ENCODE results near the gene MACF1. TPM values are rescaled to one million over a fixed set of nuclear protein-coding genes. Genes with fewer than 3 reads are reported as not detected.
"Not testable (repeated sequence)": the region's sequence is repeated elsewhere in the genome, so short reads cannot be mapped to it uniquely, and the experiment has no call there.

MACF1 gene
- polyA plus RNA-seq, 4 donors, result 208 to 264 (median 240) TPM

DNA sequence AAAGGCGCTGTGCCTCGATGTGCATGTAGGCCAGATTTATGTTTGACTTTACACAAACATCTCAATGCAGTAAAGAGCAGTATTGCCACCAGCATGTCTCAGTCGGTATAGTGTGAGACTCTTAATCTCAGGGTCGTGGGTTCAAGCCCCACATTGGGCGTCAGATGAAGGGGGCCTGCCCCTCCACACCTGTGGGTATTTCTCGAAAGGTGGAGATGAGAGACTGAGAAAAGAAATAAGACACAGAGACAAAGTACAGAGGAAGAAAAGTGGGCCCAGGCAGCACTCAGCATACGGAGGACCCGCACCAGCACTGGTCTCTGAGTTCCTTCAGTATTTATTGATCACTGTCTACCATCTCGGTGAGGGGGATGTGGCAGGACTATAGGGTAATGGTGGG, 299.9 kb downstream of the MACF1 start:
- DNase-seq (ENCODE audit: low read depth in 4 of 4, low spot score in 3 of 4), result not testable (repeated sequence)

GRCh38 chr1:39505289-39505688, 300.8 kb downstream of the MACF1 start:
- DNase-seq (ENCODE audit: low read depth in 4 of 4, low spot score in 3 of 4), result no peak

- DNase-seq (ENCODE audit: low read depth in 4 of 4, low spot score in 3 of 4), result no peak
Observed at GRCh38 chr1:39507230-39507928, 302.9 kb downstream of the MACF1 start.

- DNase-seq (ENCODE audit: low read depth in 4 of 4, low spot score in 3 of 4), result no peak
Observed at GRCh38 chr1:39508266-39508665, 303.8 kb downstream of the MACF1 start.

- DNase-seq (ENCODE audit: low read depth in 4 of 4, low spot score in 3 of 4), result no peak
Observed at GRCh38 chr1:39508857-39509305, 304.4 kb downstream of the MACF1 start.

DNA sequence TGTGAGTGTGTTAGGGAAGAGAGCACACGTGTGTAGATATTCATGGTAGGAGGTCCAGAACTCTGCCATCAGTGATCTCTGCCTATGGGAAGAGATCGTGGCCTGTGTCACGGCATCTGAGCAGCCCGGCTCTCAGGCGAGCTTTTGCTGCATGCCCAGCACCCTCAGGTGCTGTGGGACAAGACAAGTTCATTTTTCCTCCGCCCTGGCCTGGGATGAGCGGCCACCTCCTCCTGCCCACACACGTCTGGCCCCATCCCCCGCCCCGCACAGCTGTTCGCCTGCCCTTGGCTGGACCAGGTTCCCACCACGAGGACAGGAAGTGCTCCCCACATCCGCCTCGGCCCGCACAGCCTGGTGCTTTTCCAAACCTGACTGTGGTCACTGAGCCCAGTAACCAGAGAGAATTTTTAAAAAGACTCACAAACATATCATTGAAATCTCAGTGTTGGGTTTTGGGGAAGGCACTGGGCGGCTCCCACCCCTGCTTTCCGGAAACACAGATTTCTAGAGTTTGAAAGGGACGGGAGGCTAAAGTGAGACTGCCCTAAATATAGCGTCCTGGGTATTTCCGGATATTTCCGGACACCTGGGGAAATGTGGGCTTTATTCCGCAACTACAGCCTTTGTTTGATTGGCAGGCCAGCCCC, 305.0 kb downstream of the MACF1 start:
- DNase-seq (ENCODE audit: low read depth in 4 of 4, low spot score in 3 of 4), result no peak

GRCh38 chr1:39510570-39511186, 306.2 kb downstream of the MACF1 start:
- not testable (repeated sequence) for DNase-seq (ENCODE audit: low read depth in 4 of 4, low spot score in 3 of 4)

GRCh38 chr1:39511477-39511876, 307.0 kb downstream of the MACF1 start:
- not testable (repeated sequence) for DNase-seq (ENCODE audit: low read depth in 4 of 4, low spot score in 3 of 4)

GRCh38 chr1:39512234-39512847, 307.8 kb downstream of the MACF1 start:
- not testable (repeated sequence) for DNase-seq (ENCODE audit: low read depth in 4 of 4, low spot score in 3 of 4)

GRCh38 chr1:39514710-39515124, 310.2 kb downstream of the MACF1 start:
- DNase-seq (ENCODE audit: low read depth in 4 of 4, low spot score in 3 of 4), result not testable (repeated sequence)

DNA sequence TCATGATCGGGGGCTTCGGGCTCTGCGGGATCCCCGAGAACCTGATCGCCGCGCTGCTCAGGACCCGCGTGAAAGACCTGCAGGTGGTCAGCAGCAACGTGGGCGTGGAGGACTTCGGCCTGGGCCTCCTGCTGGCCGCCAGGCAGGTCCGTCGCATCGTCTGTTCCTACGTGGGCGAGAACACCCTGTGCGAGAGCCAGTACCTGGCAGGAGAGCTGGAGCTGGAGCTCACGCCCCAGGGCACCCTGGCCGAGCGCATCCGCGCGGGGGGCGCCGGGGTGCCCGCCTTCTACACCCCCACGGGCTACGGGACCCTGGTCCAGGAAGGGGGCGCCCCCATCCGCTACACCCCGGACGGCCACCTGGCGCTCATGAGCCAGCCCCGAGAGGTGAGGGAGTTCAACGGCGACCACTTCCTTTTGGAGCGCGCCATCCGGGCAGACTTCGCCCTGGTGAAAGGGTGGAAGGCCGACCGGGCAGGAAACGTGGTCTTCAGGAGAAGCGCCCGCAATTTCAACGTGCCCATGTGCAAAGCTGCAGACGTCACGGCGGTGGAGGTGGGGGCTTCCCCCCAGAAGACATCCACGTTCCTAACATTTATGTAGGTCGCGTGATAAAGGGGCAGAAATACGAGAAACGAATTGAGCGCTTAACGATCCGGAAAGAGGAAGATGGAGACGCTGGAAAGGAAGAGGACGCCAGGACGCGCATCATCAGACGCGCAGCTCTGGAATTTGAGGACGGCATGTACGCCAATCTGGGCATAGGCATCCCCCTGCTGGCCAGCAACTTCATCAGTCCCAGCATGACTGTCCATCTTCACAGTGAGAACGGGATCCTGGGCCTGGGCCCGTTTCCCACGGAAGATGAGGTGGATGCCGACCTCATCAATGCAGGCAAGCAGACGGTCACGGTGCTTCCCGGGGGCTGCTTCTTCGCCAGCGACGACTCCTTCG, 310.9 kb downstream of the MACF1 start:
- not testable (repeated sequence) for DNase-seq (ENCODE audit: low read depth in 4 of 4, low spot score in 3 of 4)

- not testable (repeated sequence) for DNase-seq (ENCODE audit: low read depth in 4 of 4, low spot score in 3 of 4)
Observed at GRCh38 chr1:39516841-39517240, 312.3 kb downstream of the MACF1 start.

- DNase-seq (ENCODE audit: low read depth in 4 of 4, low spot score in 3 of 4), result not testable (repeated sequence)
Observed at GRCh38 chr1:39517936-39518335, 313.4 kb downstream of the MACF1 start.

- not testable (repeated sequence) for DNase-seq (ENCODE audit: low read depth in 4 of 4, low spot score in 3 of 4)
Observed at GRCh38 chr1:39519376-39519775, 314.9 kb downstream of the MACF1 start.

DNA sequence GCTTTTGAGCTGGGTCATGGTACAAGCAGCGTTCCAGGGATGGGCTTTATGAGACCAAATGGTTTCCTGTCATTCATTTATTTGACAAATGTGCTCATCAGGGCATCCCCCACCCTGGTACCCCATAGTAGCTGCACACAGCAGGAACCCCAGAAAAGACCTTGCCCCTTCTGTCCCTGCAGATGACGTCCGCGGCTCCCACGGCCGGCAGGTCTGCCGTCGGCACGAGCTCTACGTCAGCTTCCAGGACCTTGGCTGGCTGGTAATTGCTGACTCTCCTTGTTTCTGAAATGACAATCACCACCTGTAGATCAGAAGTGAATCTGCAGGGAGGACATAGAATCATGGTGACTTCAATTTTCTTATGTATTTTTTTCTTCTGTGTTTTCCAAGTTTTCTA, 317.7 kb downstream of the MACF1 start:
- not testable (repeated sequence) for DNase-seq (ENCODE audit: low read depth in 4 of 4, low spot score in 3 of 4)

DNA sequence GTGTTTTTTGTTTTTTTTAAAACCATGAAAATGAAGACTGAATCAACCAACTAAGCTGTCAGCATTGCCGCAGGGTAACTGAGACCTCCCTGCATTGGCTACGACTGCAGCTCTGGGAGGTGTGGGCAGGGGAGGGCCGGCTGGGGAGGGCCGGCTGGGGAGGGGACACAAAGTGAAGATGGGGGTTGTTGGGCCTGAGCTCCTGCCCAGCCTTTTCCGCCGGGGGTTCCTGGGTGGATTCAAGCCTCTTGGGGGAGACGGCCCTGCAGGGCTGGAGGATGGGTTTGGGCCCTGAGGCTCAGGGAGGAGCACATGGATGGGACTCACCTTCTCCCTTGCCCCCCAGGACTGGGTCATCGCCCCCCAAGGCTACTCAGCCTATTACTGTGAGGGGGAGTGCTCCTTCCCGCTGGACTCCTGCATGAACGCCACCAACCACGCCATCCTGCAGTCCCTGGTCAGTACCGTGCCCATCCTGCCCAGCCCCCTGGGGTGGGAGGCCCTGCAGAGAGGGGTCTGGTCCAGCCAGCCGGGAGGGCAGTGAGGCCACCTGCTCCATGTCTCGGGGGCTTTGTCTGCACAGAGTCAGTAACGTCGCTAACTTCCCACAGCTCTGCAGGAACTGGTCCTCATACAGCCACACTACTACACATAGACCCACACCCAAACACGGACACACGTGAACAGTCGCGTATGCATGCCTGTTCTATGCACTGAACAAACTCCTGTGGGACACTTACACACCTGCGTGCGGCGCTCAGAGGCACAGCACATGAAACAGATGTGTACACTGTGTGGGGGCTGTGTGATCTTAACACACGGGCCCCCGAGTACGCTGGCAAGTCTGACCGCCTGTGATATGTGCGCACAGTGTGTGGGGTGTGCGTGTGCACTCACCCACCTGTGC, 318.4 kb downstream of the MACF1 start:
- no peak for DNase-seq (ENCODE audit: low read depth in 4 of 4, low spot score in 3 of 4)

DNA sequence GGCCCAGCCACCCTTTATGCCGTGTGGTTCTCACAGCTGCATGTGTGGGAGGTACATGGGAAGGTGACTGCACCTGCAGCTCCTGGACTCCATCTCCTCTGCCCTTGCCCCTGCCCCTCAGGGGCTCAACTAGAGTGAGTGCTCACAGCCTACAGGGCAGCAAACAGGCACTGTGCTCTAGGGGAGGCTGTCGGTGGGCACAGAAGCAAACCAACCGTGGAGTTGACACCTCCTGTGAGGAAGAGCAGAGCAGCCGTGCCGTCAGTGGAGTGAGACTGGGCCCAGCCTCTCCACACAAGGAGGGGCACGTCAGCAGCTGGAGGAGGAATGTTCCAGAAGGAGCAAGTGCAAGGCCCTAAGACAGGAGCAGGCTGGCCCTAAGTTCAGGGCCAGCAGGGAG, 319.7 kb downstream of the MACF1 start:
- DNase-seq (ENCODE audit: low read depth in 4 of 4, low spot score in 3 of 4), result no peak

GRCh38 chr1:39524591-39525365, 320.3 kb downstream of the MACF1 start:
- no peak for DNase-seq (ENCODE audit: low read depth in 4 of 4, low spot score in 3 of 4)

Measured in right renal pelvis (tissue), 4 donors.